Astrocyte of the spinal cord (primary cell): ENCODE measurements around the gene ANKRD40.

Experiments
- DNase-seq: peaks from one replicate; pipeline ENCODE4 v3.0.0; 2011; ENCODE audit warnings: low read depth, low spot score
- H3K4me3 ChIP-seq: 2 replicates; pipeline ENCODE4 v1.5.1; 2011; ENCODE audit warnings: low read depth, mild to moderate bottlenecking, low read length, moderate library complexity
- in situ Hi-C: cut with HindIII; loops from 2 replicates; pipeline ENCODE4 v1.10.0; 2017; ENCODE audit warnings: low sequenced_read_pairs
- TF ChIP-seq, protein P1 (sequence below): IDR thresholded peaks from 2 replicates; pipeline ENCODE4 v1.5.1; 2012; ENCODE audit warnings: low read depth, mild to moderate bottlenecking, low read length, inconsistent platforms

The ANKRD40 gene

DNA sequence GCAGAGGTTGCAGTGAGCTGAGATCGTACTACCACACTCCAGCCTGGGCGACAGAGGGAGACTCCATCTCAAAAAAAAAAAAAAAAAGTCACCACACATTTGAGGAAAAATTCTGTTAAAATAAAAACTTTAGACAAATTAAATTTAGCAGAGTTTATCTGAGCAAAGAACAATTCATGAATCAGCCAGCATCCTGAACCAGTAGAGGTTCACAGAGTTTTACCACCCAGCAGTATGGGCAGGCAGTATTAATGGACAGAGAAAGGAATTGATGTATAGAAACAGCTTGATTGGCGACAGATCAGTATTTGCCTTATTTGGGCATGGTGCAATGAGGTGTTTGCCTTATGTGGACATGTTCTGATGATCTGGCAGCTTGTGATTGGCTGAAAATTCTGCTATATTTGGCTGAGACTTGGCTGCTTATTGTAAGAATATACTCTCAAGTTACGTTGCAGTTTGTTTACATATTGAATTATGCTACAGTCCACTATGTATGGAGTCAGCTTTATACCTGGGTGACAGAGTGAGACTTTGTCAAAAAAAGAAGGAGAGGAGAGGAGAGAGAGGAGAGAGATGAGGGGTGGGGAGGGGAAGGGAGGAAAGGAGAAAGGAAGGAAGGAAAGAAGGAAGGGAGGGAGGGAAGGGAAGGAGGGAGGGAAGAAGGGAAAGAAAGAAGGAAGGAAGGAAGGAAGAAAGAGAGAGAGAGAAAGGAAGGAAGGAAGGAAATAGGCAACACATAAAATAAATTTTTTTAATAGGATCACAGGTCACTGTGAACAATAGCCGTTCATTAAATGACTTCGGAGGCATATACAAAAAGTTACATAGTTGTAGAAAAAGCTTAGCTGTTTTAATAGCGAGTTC lies 58.4 kb downstream of the ANKRD40 start:
- DNase-seq, result peak; percentile 32
- TF ChIP-seq, protein P1, sequence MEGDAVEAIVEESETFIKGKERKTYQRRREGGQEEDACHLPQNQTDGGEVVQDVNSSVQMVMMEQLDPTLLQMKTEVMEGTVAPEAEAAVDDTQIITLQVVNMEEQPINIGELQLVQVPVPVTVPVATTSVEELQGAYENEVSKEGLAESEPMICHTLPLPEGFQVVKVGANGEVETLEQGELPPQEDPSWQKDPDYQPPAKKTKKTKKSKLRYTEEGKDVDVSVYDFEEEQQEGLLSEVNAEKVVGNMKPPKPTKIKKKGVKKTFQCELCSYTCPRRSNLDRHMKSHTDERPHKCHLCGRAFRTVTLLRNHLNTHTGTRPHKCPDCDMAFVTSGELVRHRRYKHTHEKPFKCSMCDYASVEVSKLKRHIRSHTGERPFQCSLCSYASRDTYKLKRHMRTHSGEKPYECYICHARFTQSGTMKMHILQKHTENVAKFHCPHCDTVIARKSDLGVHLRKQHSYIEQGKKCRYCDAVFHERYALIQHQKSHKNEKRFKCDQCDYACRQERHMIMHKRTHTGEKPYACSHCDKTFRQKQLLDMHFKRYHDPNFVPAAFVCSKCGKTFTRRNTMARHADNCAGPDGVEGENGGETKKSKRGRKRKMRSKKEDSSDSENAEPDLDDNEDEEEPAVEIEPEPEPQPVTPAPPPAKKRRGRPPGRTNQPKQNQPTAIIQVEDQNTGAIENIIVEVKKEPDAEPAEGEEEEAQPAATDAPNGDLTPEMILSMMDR, result no peak
- no peak overlapping the region for H3K4me3 ChIP-seq
- in situ Hi-C loops, result no loop called here

DNA sequence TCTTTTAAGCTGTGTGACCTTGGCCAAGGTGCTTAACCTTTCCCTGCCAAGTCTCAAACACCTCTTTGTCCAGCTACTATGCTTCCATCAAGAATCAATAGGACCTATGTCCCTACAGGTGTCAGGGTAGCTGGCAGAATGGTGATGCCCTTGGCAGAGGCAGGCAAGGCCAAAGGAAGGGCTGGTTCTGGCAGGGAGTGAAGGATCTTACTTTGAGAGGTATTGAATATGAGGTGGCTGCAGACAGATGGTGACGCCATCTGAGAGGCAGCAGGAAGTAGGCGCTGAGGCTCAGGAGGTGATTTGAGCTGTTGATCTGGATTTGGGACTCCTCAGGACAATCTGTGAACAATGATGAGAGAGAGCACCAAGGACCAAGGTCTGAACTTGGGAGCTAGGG lies 60.5 kb downstream of the ANKRD40 start:
- in situ Hi-C loops, result no loop called here

DNA sequence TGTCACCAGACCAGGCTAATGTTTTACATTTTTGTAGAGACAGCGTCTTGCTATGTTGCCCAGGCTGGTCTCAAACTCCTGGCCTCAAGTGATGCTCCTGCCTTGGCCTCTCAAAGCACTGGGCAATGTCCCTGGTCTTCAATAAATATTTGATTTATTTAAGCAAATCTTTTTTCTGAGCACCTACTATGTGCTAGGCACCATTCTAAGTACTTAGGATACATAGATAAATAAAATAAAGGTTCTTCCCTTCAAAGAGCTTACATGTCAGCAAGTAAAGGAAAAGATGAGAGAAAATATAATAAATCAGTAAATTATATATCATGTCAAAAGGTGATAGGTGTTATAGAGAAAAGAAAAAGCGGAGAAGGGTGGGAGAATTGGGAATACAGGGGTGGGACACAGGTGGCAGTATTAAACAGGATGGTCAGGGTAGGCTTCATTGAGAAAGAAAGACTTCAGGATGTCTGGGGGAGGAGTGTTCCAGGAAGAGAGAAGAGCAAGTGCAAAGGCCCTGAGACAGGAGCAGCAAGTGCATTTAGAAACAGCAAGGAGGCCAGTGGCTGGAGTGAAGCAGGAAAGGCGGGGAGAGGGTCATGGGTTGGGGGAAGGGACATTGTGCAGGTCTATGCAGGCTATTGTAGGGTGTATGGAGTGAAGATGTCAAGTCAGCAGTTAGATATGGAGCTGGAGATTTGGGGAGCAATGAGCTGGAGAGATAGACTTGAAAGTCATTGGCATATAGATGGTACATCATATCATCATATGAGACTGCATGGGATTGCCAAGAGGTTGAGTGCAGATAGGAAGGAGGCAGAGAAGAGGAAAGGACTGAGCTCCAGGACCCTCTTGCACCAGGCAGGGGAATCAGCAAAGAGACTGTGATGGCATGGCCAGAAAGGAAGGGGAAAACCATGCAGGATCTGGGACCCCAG lies 61.7 kb downstream of the ANKRD40 start:
- DNase-seq, result no peak
- TF ChIP-seq, protein P1, result no peak
- H3K4me3 ChIP-seq, result no peak overlapping the region
- in situ Hi-C loops, result no loop called here

More for the DNA sequence above, 60.5 kb downstream of the ANKRD40 start:
- no peak for DNase-seq
- H3K4me3 ChIP-seq, result no peak overlapping the region
- TF ChIP-seq, protein P1, result no peak
